ENCODE results near the gene CCT3. TPM values are rescaled to one million over a fixed set of nuclear protein-coding genes. Genes with fewer than 3 reads are reported as not detected.

The CCT3 gene
- total RNA-seq, 1 donor from 2014 or later = 358 TPM

GRCh38 chr1:156320560-156320959, 17.5 kb downstream of the CCT3 start:
- TF ChIP-seq, protein P1, sequence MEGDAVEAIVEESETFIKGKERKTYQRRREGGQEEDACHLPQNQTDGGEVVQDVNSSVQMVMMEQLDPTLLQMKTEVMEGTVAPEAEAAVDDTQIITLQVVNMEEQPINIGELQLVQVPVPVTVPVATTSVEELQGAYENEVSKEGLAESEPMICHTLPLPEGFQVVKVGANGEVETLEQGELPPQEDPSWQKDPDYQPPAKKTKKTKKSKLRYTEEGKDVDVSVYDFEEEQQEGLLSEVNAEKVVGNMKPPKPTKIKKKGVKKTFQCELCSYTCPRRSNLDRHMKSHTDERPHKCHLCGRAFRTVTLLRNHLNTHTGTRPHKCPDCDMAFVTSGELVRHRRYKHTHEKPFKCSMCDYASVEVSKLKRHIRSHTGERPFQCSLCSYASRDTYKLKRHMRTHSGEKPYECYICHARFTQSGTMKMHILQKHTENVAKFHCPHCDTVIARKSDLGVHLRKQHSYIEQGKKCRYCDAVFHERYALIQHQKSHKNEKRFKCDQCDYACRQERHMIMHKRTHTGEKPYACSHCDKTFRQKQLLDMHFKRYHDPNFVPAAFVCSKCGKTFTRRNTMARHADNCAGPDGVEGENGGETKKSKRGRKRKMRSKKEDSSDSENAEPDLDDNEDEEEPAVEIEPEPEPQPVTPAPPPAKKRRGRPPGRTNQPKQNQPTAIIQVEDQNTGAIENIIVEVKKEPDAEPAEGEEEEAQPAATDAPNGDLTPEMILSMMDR (conservative IDR thresholded peaks at IDR 0.05; ENCODE audit: low read depth, low read length) = no peak
- DNase-seq (ENCODE audit: low read depth) = no peak
- H3K4me3 ChIP-seq (ENCODE audit: low read depth, low read length) = no peak overlapping the region

- H3K4me3 ChIP-seq (ENCODE audit: low read depth, low read length) = no peak overlapping the region
- no peak for DNase-seq (ENCODE audit: low read depth)
- TF ChIP-seq, protein P1 (conservative IDR thresholded peaks at IDR 0.05; ENCODE audit: low read depth, low read length) = peak; percentile 63
Measured at GRCh38 chr1:156319664-156320063, 18.4 kb downstream of the CCT3 start.

DNA sequence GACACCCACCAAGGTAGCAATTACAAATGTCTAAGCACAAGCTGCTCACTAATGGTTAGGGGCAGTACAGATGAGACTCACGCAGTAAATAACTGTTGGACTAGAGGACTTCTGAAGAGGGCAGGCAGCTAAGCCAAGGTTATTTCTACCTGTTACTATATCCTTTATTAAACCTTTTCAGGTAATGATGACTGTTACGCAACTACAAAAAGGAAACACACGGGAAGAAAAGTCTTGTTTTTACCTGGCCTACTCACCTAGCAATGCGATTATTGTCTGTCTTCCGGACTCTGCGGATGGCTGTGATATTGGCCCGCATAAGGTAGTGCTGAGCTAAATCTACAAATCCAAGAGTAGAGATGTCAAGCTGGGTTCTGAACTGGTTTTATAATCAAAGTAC, 21.2 kb downstream of the CCT3 start:
- no peak for DNase-seq (ENCODE audit: low read depth)
- TF ChIP-seq, protein P1 (conservative IDR thresholded peaks at IDR 0.05; ENCODE audit: low read depth, low read length) = no peak
- H3K4me3 ChIP-seq (ENCODE audit: low read depth, low read length) = no peak overlapping the region

GRCh38 chr1:156310962-156311361, 27.1 kb downstream of the CCT3 start:
- DNase-seq (ENCODE audit: low read depth) = no peak
- H3K4me3 ChIP-seq (ENCODE audit: low read depth, low read length) = no peak overlapping the region
- TF ChIP-seq, protein P1 (conservative IDR thresholded peaks at IDR 0.05; ENCODE audit: low read depth, low read length) = no peak

- TF ChIP-seq, protein P1 (conservative IDR thresholded peaks at IDR 0.05; ENCODE audit: low read depth, low read length) = no peak
- no peak overlapping the region for H3K4me3 ChIP-seq (ENCODE audit: low read depth, low read length)
- DNase-seq (ENCODE audit: low read depth) = no peak
Measured at GRCh38 chr1:156308078-156308477, 30.0 kb downstream of the CCT3 start.

GRCh38 chr1:156305215-156305614, 32.9 kb downstream of the CCT3 start:
- H3K4me3 ChIP-seq (ENCODE audit: low read depth, low read length) = no peak overlapping the region
- TF ChIP-seq, protein P1 (conservative IDR thresholded peaks at IDR 0.05; ENCODE audit: low read depth, low read length) = no peak

DNA sequence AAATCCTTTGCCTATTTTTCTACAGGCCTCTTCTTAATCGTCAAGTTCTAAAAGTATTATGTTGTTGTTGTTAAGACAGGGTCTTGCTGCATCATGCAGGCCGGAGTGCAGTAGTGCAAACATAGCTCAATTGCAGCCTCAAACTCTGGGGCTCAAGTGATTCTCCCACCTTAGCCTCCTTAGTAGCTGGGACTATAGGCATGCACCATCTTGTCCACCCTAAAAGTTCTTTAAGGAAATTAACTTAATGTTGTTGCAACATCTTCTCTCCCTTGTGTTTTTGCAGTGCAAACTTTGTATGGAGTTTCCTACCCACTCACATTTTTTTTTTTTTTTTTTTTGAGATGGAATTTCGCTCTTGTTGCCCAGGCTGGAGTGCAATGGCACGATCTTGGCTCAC, 34.9 kb downstream of the CCT3 start:
- TF ChIP-seq, protein P1 (conservative IDR thresholded peaks at IDR 0.05; ENCODE audit: low read depth, low read length) = no peak
- DNase-seq (ENCODE audit: low read depth) = no peak
- no peak overlapping the region for H3K4me3 ChIP-seq (ENCODE audit: low read depth, low read length)

More at GRCh38 chr1:156305215-156305614, 32.9 kb downstream of the CCT3 start:
- DNase-seq (ENCODE audit: low read depth) = no peak
